MM.1S (cell line): ENCODE data around the gene KRCC1.

Experiments used
- DNase-seq: peaks from one replicate; pipeline ENCODE4 v3.0.0-alpha.2; 2015
- H2AFZ ChIP-seq: fragments of 300-600 bp; sonication (generic); 2 replicates; pipeline ENCODE4 v1.6.0; 2016; ENCODE audit warnings: antibody characterized with exemption, low read length
- H3F3A ChIP-seq: fragments of 300-600 bp; sonication (generic); 2 replicates; pipeline ENCODE4 v1.6.1; 2016; ENCODE audit warnings: mild to moderate bottlenecking, antibody characterized with exemption, low read length, moderate library complexity, mixed read lengths; ENCODE audit not compliant: insufficient read depth
- H3K27ac ChIP-seq: fragments of 300-600 bp; sonication (generic); 2 replicates; pipeline ENCODE4 v1.5.1; 2016; ENCODE audit warnings: mild to moderate bottlenecking, low read length
- H3K27me3 ChIP-seq: fragments of 300-600 bp; sonication (generic); replicated peaks from 2 replicates; pipeline ENCODE4 v1.6.0; 2016; ENCODE audit warnings: low read length; ENCODE audit not compliant: insufficient read depth
- H3K36me3 ChIP-seq: fragments of 300-600 bp; sonication (generic); replicated peaks from 2 replicates; pipeline ENCODE4 v1.6.1; 2016; ENCODE audit warnings: mild to moderate bottlenecking, low read length, mixed read lengths; ENCODE audit not compliant: insufficient read depth
- H3K4me1 ChIP-seq: fragments of 300-600 bp; sonication (generic); 2 replicates; pipeline ENCODE4 v1.6.1; 2016; ENCODE audit warnings: low read length, mixed read lengths
- H3K4me2 ChIP-seq: fragments of 300-600 bp; sonication (generic); 2 replicates; pipeline ENCODE4 v1.6.0; 2016; ENCODE audit warnings: low read depth, low read length
- H3K4me3 ChIP-seq: fragments of 300-600 bp; sonication (generic); 2 replicates; pipeline ENCODE4 v1.5.1; 2016; ENCODE audit warnings: low read length, mixed read lengths
- H3K79me2 ChIP-seq: fragments of 300-600 bp; sonication (generic); 2 replicates; pipeline ENCODE4 v1.6.1; 2016; ENCODE audit warnings: mixed run types, low read length, mixed read lengths
- H3K9ac ChIP-seq: fragments of 300-600 bp; sonication (generic); 2 replicates; pipeline ENCODE4 v1.6.1; 2016; ENCODE audit warnings: low read length, mixed read lengths
- H3K9me2 ChIP-seq: fragments of 300-600 bp; sonication (generic); replicated peaks from 2 replicates; pipeline ENCODE4 v1.6.1; 2016; ENCODE audit warnings: mild to moderate bottlenecking, low read length, mixed read lengths; ENCODE audit not compliant: insufficient read depth
- H3K9me3 ChIP-seq: fragments of 300-600 bp; sonication (generic); replicated peaks from 2 replicates; pipeline ENCODE4 v1.6.1; 2016; ENCODE audit warnings: mild to moderate bottlenecking, low read length, mixed read lengths; ENCODE audit not compliant: insufficient read depth
- H4K20me1 ChIP-seq: fragments of 300-600 bp; sonication (generic); 2 replicates; pipeline ENCODE4 v1.6.1; 2016; ENCODE audit warnings: mild to moderate bottlenecking, low read length, moderate library complexity, mixed read lengths; ENCODE audit not compliant: insufficient read depth
- CTCF ChIP-seq: fragments of 300-600 bp; sonication (generic); IDR thresholded peaks from 2 replicates; pipeline ENCODE4 v1.5.1; 2016; ENCODE audit warnings: antibody characterized with exemption, low read length, mixed read lengths
- EZH2 ChIP-seq: fragments of 300-600 bp; sonication (generic); optimal IDR thresholded peaks from 2 replicates; pipeline ENCODE3; 2017; ENCODE audit warnings: low read depth, mild to moderate bottlenecking, antibody characterized with exemption, low read length, mixed read lengths
- EZH2phosphoT487 ChIP-seq: fragments of 300-600 bp; sonication (generic); IDR thresholded peaks from 2 replicates; pipeline ENCODE4 v1.6.1; 2018; ENCODE audit warnings: antibody characterized with exemption, low read length

Gene KRCC1

GRCh38 chr2:88028931-88029330, 26.7 kb downstream of the KRCC1 start:
- no peaks in the 10 kb centered on the region for H3K36me3 ChIP-seq
- no peak overlapping the region for H3K9ac ChIP-seq
- TF ChIP-seq EZH2 (no peak), EZH2phosphoT487 (no peak), CTCF (no peak)

GRCh38 chr2:88027697-88028389, 27.7 kb downstream of the KRCC1 start:
- Histone ChIP-seq H3K27ac (peak overlapping the region; percentile 29; the same call in 1 of the 2 replicates), H3K4me1 (no peaks in the 10 kb centered on the region), H3K9me2 (no peaks in the 10 kb centered on the region), H3K9ac (no peak overlapping the region; the same call in 1 of the 2 replicates), H3K36me3 (no peaks in the 10 kb centered on the region), H3K4me3 (no peak overlapping the region; the same call in 1 of the 2 replicates), H2AFZ (no peak overlapping the region), H3K4me2 (no peak overlapping the region), H3K27me3 (no peaks in the 10 kb centered on the region), H3F3A (no peaks in the 10 kb centered on the region), H4K20me1 (no peaks in the 10 kb centered on the region), H3K9me3 (no peaks in the 10 kb centered on the region), H3K79me2 (no peaks in the 10 kb centered on the region)
- DNase-seq = no peak
- TF ChIP-seq CTCF (no peak), EZH2 (no peak), EZH2phosphoT487 (no peak)

More at GRCh38 chr2:88028931-88029330, 26.7 kb downstream of the KRCC1 start:
- Histone ChIP-seq H3K27me3 (no peaks in the 10 kb centered on the region), H3K4me1 (no peaks in the 10 kb centered on the region), H3K9me2 (no peaks in the 10 kb centered on the region), H3K27ac (no peak overlapping the region), H3K9me3 (no peaks in the 10 kb centered on the region), H3F3A (no peaks in the 10 kb centered on the region), H3K79me2 (no peaks in the 10 kb centered on the region), H4K20me1 (no peaks in the 10 kb centered on the region), H3K4me2 (no peak overlapping the region), H2AFZ (no peak overlapping the region), H3K4me3 (no peak overlapping the region)
- DNase-seq = no peak

GRCh38 chr2:88024509-88024908, 31.1 kb downstream of the KRCC1 start:
- Histone ChIP-seq H4K20me1 (no peaks in the 10 kb centered on the region), H3K36me3 (no peaks in the 10 kb centered on the region), H3K27me3 (no peaks in the 10 kb centered on the region), H3F3A (no peaks in the 10 kb centered on the region), H3K27ac (no peak overlapping the region), H3K9me3 (no peaks in the 10 kb centered on the region), H3K79me2 (no peaks in the 10 kb centered on the region), H3K9ac (no peak overlapping the region), H3K4me3 (no peak overlapping the region), H3K4me1 (no peaks in the 10 kb centered on the region), H3K9me2 (no peaks in the 10 kb centered on the region), H3K4me2 (no peak overlapping the region), H2AFZ (no peak overlapping the region)
- TF ChIP-seq EZH2phosphoT487 (no peak), EZH2 (no peak), CTCF (no peak)
- DNase-seq = no peak
